NCI-H345 (cell line): ENCODE data around the gene SPC24.
"Not testable (repeated sequence)": the region's sequence is repeated elsewhere in the genome, so short reads cannot be mapped to it uniquely, and the experiment has no call there.

Experiments used
- DNase-seq: peaks from one replicate; lab custom pipeline; 2025; lab: John Stamatoyannopoulos, UW

The SPC24 gene

GRCh38 chr19:11125994-11126685 lies 29.4 kb downstream of the SPC24 start:
- peak; percentile 14 for DNase-seq

- not testable (repeated sequence) for DNase-seq
Observed at GRCh38 chr19:11124157-11124556, 31.4 kb downstream of the SPC24 start.

- no peak for DNase-seq
Observed at GRCh38 chr19:11123114-11123513, 32.5 kb downstream of the SPC24 start.

DNA sequence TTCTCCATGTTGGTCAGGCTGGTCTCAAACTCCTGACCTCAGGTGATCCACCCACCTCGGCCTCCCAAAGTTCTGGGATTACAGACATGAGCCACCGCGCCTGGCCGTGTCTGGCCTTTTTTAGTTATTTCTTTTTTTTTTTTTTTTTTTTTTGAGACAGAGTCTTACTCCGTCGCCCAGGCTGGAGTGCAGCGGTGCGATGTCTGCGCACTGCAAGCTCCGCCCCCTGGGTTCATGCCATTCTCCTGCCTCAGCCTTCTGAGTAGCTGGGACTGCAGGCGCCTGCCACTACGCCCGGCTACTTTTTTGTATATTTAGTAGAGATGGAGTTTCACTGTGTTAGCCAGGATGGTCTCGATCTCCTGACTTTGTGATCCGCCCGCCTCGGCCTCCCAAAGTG lies 33.6 kb downstream of the SPC24 start:
- DNase-seq: not testable (repeated sequence)

DNA sequence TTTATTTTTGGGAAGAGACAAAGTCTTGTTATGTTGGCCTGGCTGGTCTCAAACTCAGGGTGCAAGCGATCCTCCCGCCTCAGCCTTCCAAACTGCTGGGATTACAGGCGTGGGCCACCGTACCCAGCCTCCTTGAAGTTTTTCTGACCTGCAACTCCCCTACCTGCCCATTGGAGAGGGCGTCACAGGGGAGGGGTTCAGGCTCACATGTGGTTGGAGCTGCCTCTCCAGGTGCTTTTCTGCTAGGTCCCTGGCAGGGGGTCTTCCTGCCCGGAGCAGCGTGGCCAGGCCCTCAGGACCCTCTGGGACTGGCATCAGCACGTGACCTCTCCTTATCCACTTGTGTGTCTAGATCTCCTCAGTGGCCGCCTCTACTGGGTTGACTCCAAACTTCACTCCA lies 39.1 kb downstream of the SPC24 start:
- no peak for DNase-seq

DNA sequence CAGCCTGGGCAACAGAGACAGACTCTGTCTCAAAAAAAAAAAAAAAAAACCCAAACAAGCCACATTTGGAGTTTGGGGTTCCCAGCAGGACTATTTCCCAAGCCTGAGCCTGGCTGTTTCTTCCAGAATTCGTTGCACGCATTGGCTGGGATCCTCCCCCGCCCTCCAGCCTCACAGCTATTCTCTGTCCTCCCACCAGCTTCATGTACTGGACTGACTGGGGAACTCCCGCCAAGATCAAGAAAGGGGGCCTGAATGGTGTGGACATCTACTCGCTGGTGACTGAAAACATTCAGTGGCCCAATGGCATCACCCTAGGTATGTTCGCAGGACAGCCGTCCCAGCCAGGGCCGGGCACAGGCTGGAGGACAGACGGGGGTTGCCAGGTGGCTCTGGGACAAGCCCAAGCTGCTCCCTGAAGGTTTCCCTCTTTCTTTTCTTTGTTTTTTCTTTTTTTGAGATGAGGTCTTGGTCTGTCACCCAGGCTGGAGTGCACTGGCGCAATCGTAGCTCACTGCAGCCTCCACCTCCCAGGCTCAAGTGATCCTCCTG lies 39.6 kb downstream of the SPC24 start:
- DNase-seq: no peak

DNA sequence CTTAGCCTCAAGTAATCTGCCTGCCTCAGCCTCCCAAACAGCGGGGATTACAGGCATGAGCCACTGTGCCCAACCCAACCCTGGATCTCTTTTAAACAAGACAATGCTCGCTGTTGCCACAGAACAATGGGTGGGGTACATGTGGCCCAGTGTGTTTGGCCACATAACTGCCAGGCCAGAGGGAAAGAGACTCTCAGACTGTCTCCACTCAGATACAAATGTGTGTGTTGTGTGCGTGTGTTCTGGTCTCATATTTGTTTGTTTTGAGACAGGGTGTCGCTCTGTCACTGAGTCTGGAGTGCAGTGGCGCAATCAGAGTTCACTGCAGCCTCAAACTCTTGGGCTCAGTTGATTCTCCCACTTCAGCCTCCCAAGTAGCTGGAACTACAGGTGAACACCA lies 40.5 kb downstream of the SPC24 start:
- no peak for DNase-seq

DNA sequence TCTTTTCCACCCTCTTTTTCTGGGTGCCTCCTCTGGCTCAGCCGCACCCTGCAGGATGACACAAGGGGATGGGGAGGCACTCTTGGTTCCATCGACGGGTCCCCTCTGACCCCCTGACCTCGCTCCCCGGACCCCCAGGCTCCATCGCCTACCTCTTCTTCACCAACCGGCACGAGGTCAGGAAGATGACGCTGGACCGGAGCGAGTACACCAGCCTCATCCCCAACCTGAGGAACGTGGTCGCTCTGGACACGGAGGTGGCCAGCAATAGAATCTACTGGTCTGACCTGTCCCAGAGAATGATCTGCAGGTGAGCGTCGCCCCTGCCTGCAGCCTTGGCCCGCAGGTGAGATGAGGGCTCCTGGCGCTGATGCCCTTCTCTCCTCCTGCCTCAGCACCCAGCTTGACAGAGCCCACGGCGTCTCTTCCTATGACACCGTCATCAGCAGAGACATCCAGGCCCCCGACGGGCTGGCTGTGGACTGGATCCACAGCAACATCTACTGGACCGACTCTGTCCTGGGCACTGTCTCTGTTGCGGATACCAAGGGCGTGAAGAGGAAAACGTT lies 42.4 kb downstream of the SPC24 start:
- DNase-seq: no peak

DNA sequence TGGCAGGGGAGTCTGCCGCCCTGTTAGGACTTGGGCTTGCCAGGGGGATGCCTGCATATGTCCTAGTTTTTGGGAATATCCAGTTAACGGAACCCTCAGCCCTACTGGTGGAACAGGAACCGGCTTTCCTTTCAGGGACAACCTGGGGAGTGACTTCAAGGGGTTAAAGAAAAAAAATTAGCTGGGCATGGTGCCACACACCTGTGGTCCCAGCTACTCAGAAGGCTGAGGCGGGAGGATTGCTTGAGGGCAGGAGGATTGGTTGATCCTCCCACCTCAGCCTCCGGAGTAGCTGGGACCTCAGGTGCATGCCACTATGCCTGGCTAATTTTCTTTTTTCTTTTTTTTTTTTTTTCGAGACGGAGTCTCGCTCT lies 43.8 kb downstream of the SPC24 start:
- no peak for DNase-seq

- DNase-seq: no peak
Observed at GRCh38 chr19:11111117-11111770, 44.3 kb downstream of the SPC24 start.

- DNase-seq: no peak
Observed at GRCh38 chr19:11108746-11109145, 46.8 kb downstream of the SPC24 start.

DNA sequence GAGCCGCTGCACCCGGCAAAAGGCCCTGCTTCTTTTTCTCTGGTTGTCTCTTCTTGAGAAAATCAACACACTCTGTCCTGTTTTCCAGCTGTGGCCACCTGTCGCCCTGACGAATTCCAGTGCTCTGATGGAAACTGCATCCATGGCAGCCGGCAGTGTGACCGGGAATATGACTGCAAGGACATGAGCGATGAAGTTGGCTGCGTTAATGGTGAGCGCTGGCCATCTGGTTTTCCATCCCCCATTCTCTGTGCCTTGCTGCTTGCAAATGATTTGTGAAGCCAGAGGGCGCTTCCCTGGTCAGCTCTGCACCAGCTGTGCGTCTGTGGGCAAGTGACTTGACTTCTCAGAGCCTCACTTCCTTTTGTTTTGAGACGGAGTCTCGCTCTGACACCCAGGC lies 49.1 kb downstream of the SPC24 start:
- no peak for DNase-seq

DNA sequence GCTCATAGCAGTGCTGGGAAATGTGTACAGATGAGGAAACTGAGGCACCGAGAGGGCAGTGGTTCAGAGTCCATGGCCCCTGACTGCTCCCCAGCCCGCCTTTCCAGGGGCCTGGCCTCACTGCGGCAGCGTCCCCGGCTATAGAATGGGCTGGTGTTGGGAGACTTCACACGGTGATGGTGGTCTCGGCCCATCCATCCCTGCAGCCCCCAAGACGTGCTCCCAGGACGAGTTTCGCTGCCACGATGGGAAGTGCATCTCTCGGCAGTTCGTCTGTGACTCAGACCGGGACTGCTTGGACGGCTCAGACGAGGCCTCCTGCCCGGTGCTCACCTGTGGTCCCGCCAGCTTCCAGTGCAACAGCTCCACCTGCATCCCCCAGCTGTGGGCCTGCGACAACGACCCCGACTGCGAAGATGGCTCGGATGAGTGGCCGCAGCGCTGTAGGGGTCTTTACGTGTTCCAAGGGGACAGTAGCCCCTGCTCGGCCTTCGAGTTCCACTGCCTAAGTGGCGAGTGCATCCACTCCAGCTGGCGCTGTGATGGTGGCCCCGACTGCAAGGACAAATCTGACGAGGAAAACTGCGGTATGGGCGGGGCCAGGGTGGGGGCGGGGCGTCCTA lies 50.5 kb downstream of the SPC24 start:
- no peak for DNase-seq

DNA sequence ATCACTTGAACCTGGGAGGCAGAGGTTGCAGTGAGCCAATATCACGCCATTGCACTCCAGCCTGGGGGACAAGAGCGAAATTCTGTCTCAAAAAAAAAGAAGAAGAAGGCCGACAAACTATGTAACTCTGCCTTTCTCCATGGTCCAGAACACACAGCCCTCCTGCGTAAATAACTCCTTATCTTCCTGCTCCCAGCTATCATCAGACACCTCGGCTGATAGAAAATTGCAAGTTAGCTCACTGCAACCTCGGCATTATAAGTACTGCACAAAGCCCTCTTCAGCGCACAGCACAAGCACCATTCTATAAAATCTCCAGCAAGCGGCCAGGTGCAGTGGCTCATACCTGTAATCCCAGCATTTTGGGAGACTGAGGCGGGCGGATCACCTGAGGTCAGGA lies 51.9 kb downstream of the SPC24 start:
- not testable (repeated sequence) for DNase-seq

DNA sequence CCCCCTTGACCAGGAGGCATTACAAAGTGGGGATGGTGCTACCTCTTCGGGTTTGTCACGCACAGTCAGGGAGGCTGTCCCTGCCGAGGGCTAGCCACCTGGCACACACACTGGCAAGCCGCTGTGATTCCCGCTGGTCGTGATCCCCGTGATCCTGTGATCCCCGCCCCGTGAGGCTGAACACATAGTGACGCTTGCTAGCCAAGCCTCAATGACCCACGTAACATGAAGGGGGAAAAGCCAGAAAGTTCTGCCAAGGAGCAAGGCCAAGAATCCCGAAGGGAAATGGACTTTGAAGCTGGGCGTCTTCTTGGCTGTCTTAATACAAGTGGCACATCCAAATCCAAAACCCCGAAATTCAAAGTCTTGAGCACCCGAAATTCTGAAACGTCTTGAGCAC lies 52.6 kb downstream of the SPC24 start:
- DNase-seq: no peak

DNA sequence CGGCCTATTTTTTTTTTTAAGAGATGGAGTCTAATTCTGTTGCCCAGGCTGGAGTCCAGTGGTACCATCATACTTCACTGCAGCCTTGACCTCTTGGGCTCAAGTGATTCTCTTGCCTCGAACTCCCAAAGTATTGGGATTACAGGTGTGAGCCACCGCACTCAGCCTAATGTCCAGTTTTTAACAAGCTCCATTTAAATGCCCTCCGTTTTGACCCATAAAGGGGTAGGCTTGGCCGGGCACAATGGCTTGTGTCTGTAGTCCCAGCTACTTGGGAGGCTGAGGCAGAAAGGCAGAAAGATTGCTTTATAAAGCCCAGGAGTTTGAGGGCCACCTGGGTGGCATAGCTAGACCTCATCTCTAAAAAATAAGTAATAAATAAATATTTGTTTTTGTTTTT lies 54.5 kb downstream of the SPC24 start:
- DNase-seq: no peak

- no peak for DNase-seq
Observed at GRCh38 chr19:11100049-11100448, 55.5 kb downstream of the SPC24 start.

GRCh38 chr19:11098861-11099260 lies 56.7 kb downstream of the SPC24 start:
- DNase-seq: no peak

GRCh38 chr19:11098327-11098726 lies 57.3 kb downstream of the SPC24 start:
- no peak for DNase-seq

GRCh38 chr19:11097367-11097766 lies 58.2 kb downstream of the SPC24 start:
- not testable (repeated sequence) for DNase-seq

- no peak for DNase-seq
Observed at GRCh38 chr19:11096210-11096841, 59.3 kb downstream of the SPC24 start.
